Keratinocyte (primary cell): ENCODE results near the gene SMYD3. TPM values are rescaled to one million over a fixed set of nuclear protein-coding genes. Genes with fewer than 3 reads are reported as not detected.

Experiments used
- DNase-seq: peaks from one replicate; pipeline ENCODE4 v3.0.0-alpha.2; 2011; ENCODE audit warnings: low read depth, missing footprints, low spot score
- FAIRE-seq: peaks from 2 replicates; lab custom pipeline; 2011; peaks lifted over from hg19 to GRCh38; lab: Jason Lieb, UNC
- H2AFZ ChIP-seq: 2 replicates; pipeline ENCODE4 v1.6.0; 2012; ENCODE audit warnings: low read length, control low read depth, inconsistent platforms; ENCODE audit not compliant: control insufficient read depth
- H3K27ac ChIP-seq: 2 replicates; pipeline ENCODE4 v1.5.1; 2011; ENCODE audit warnings: low read length; ENCODE audit not compliant: control insufficient read depth, insufficient read depth
- H3K27me3 ChIP-seq: 3 replicates; pipeline ENCODE4 v1.6.0; 2011; ENCODE audit warnings: low read length; ENCODE audit not compliant: control insufficient read depth, insufficient read depth; ENCODE audit errors: extremely low read depth
- H3K36me3 ChIP-seq, 2 experiments: 2 replicates in 1 of 2; 3 replicates in 1 of 2; pipeline ENCODE4 v1.5.1; 2011; ENCODE audit warnings: low read length in 2 of 2, mild to moderate bottlenecking in 1 of 2; ENCODE audit not compliant: control insufficient read depth in 2 of 2, insufficient read depth in 2 of 2; ENCODE audit errors: extremely low read depth in 1 of 2
- H3K4me1 ChIP-seq: 3 replicates; pipeline ENCODE4 v1.5.1; 2011; ENCODE audit warnings: low read length; ENCODE audit not compliant: control insufficient read depth, insufficient read depth; ENCODE audit errors: extremely low read depth
- H3K4me2 ChIP-seq: 3 replicates; pipeline ENCODE4 v1.6.0; 2011; ENCODE audit warnings: low read depth, low read length; ENCODE audit not compliant: control insufficient read depth, insufficient read depth; ENCODE audit errors: extremely low read depth
- H3K4me3 ChIP-seq, 3 experiments: fragments of 200-600 bp in 1 of 3; sonication (generic) in 1 of 3; 2 replicates in 2 of 3; 3 replicates in 1 of 3; pipeline ENCODE4 v1.5.1; 2011 to 2016; ENCODE audit warnings: low read length in 3 of 3, mild to moderate bottlenecking in 3 of 3, control low read depth in 2 of 3, inconsistent platforms in 1 of 3, low read depth in 1 of 3, mixed read lengths in 1 of 3, mixed run types in 1 of 3, moderate library complexity in 1 of 3; ENCODE audit not compliant: control insufficient read depth in 2 of 3, insufficient read depth in 2 of 3; ENCODE audit errors: extremely low read depth in 1 of 3
- H3K79me2 ChIP-seq: 2 replicates; pipeline ENCODE4 v1.6.0; 2012; ENCODE audit warnings: low read length; ENCODE audit not compliant: control insufficient read depth, insufficient read depth
- H3K9ac ChIP-seq: 3 replicates; pipeline ENCODE4 v1.6.0; 2011; ENCODE audit warnings: low read length; ENCODE audit not compliant: control insufficient read depth, insufficient read depth; ENCODE audit errors: extremely low read depth
- H3K9me1 ChIP-seq: 3 replicates; pipeline ENCODE4 v1.6.0; 2011; ENCODE audit warnings: low read length; ENCODE audit not compliant: control insufficient read depth, insufficient read depth; ENCODE audit errors: extremely low read depth
- H3K9me3 ChIP-seq: 2 replicates; pipeline ENCODE4 v1.5.1; 2012; ENCODE audit warnings: low read depth, low read length; ENCODE audit not compliant: control insufficient read depth
- H4K20me1 ChIP-seq: 3 replicates; pipeline ENCODE4 v1.6.0; 2011; ENCODE audit warnings: low read length; ENCODE audit not compliant: control insufficient read depth, insufficient read depth; ENCODE audit errors: extremely low read depth
- CTCF ChIP-seq, 3 experiments: IDR thresholded peaks in 1 of 3; conservative IDR thresholded peaks in 1 of 3; optimal IDR thresholded peaks in 1 of 3; 2 replicates in 2 of 3; 3 replicates in 1 of 3; pipeline versions ENCODE3 to v1.5.1; 2011; ENCODE audit warnings: low read length in 3 of 3, mild to moderate bottlenecking in 3 of 3, moderate library complexity in 2 of 3, control low read depth in 1 of 3, inconsistent platforms in 1 of 3; ENCODE audit not compliant: insufficient read depth in 2 of 3; ENCODE audit errors: extremely low read depth in 1 of 3
- EZH2 ChIP-seq: IDR thresholded peaks from one replicate; pipeline ENCODE4 v1.6.1; 2012; ENCODE audit warnings: inconsistent platforms, mild to moderate bottlenecking, low read length, moderate library complexity
- dilution Hi-C: fragments of 300-500 bp; cut with MboI; formaldehyde crosslinking; loops from one replicate; pipeline ENCODE4 v1.7.0; 2020; ENCODE audit warnings: low sequenced_read_pairs; ENCODE audit not compliant: extremely low pct_ligation_motif_present
- polyA plus RNA-seq, 5 experiments: library from polyadenylated mRNA; depleted of rRNA in 3 of 5; stranded (reverse) in 3 of 5; stranded (forward) in 1 of 5; unstranded in 1 of 5; fragments of >200 nt; gene quantifications; 1 replicate in 1 of 5; 2 replicates in 3 of 5; 3 replicates in 1 of 5; pipeline versions ENCODE4 v1.2.1 to v1.2.3, GENCODE V29; 2011 to 2012; ENCODE audit warnings: missing spikeins in 2 of 5, low read depth in 1 of 5, low replicate concordance in 1 of 5

The SMYD3 gene
- polyA plus RNA-seq, 1 donor (not counting 4 experiments of a cell fraction or from before 2014, with no cell fraction given): 31.0 TPM

- H3K79me2 ChIP-seq: no peaks in the 10 kb centered on the region
- H3K27me3 ChIP-seq: no peaks in the 10 kb centered on the region
- H3K36me3 ChIP-seq: no peaks in the 10 kb centered on the region
- H3K9ac ChIP-seq: no peak overlapping the region
- DNase-seq: no peak
- FAIRE-seq: no peak
- no peak overlapping the region for H3K4me3 ChIP-seq
- no peak overlapping the region for H2AFZ ChIP-seq
- no peak overlapping the region for H3K4me2 ChIP-seq
- H4K20me1 ChIP-seq: no peaks in the 10 kb centered on the region
- H3K27ac ChIP-seq: no peak overlapping the region
- H3K9me1 ChIP-seq: no peaks in the 10 kb centered on the region
- no peaks in the 10 kb centered on the region for H3K4me1 ChIP-seq
- TF ChIP-seq CTCF (optimal IDR thresholded peaks at IDR 0.05 in 1 of 3, IDR thresholded peaks at IDR 0.05 in 1 of 3, conservative IDR thresholded peaks at IDR 0.05 in 1 of 3; ENCODE audit: extremely low read depth in 1 of 3, insufficient read depth in 2 of 3, low read length in 3 of 3) (no peak), EZH2 (no peak)
- no peaks in the 10 kb centered on the region for H3K9me3 ChIP-seq
- dilution Hi-C loops: no loop called here
These were observed 472.0 kb downstream of the SMYD3 start for GRCh38 chr1:246035060-246035541.

GRCh38 chr1:246034630-246035029, 472.4 kb downstream of the SMYD3 start:
- dilution Hi-C loops: no loop called here
- Histone ChIP-seq H3K9me1 (no peaks in the 10 kb centered on the region), H4K20me1 (no peaks in the 10 kb centered on the region), H3K27me3 (no peaks in the 10 kb centered on the region), H3K9me3 (no peaks in the 10 kb centered on the region), H3K4me3 (no peak overlapping the region), H3K27ac (no peak overlapping the region), H3K4me1 (no peaks in the 10 kb centered on the region), H3K79me2 (no peaks in the 10 kb centered on the region), H2AFZ (no peak overlapping the region), H3K36me3 (no peaks in the 10 kb centered on the region), H3K4me2 (no peak overlapping the region), H3K9ac (no peak overlapping the region)
- no peak for TF ChIP-seq CTCF (optimal IDR thresholded peaks at IDR 0.05 in 1 of 3, IDR thresholded peaks at IDR 0.05 in 1 of 3, conservative IDR thresholded peaks at IDR 0.05 in 1 of 3; ENCODE audit: extremely low read depth in 1 of 3, insufficient read depth in 2 of 3, low read length in 3 of 3)
- TF ChIP-seq EZH2: no peak
- DNase-seq (no peak), FAIRE-seq (no peak)
